ENCODE data around the gene RAB36. TPM values are rescaled to one million over a fixed set of nuclear protein-coding genes. Genes with fewer than 3 reads are reported as not detected.

RAB36 gene
- total RNA-seq, 2 donors from 2014 or later: 2.6 to 3.3 TPM

DNA sequence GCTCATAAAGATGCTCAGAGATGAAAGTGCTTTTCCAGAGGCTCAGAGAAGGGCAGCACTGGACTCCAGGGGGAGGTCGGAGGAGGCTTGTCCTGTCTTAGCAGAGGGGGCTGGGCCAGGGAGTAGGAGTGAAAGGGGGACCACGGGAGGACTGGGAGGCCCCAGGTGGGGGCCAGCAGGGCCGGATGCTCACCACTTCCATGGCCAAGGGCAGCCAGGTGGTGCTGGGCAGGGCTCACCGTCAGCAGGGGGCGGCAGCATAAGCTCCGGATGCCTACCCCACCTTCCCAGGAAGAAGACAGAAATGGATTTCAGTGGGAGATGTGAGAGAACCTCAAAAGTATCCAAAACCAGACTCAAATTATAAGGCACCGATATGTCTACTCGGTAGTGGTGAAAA lies 11.0 kb downstream of the RAB36 start:
- DNase-seq: peak; percentile 74
- TF ChIP-seq, protein P1, sequence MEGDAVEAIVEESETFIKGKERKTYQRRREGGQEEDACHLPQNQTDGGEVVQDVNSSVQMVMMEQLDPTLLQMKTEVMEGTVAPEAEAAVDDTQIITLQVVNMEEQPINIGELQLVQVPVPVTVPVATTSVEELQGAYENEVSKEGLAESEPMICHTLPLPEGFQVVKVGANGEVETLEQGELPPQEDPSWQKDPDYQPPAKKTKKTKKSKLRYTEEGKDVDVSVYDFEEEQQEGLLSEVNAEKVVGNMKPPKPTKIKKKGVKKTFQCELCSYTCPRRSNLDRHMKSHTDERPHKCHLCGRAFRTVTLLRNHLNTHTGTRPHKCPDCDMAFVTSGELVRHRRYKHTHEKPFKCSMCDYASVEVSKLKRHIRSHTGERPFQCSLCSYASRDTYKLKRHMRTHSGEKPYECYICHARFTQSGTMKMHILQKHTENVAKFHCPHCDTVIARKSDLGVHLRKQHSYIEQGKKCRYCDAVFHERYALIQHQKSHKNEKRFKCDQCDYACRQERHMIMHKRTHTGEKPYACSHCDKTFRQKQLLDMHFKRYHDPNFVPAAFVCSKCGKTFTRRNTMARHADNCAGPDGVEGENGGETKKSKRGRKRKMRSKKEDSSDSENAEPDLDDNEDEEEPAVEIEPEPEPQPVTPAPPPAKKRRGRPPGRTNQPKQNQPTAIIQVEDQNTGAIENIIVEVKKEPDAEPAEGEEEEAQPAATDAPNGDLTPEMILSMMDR (conservative IDR thresholded peaks at IDR 0.05): peak; percentile 61
- Mint-ChIP-seq H3K36me3 (ENCODE audit: low read depth) (no peaks in the 10 kb centered on the region), H3K27ac (no peak overlapping the region), H3K9me3 (no peaks in the 10 kb centered on the region), H3K4me1 (peaks cover 9% of the 10 kb centered on the region), H3K27me3 (ENCODE audit: insufficient read depth) (no peaks in the 10 kb centered on the region), H3K4me3 (no peak overlapping the region)
- Histone ChIP-seq H3K27me3 (ENCODE audit: control insufficient read depth, insufficient read depth, low read length, poor library complexity, severe bottlenecking) (no peaks in the 10 kb centered on the region), H3K9me3 (ENCODE audit: control insufficient read depth, low read length) (no peaks in the 10 kb centered on the region), H3K36me3 (ENCODE audit: control insufficient read depth, insufficient read depth, low read length) (no peaks in the 10 kb centered on the region), H3K4me1 (ENCODE audit: control insufficient read depth, insufficient read depth, low read length) (no peaks in the 10 kb centered on the region), H3K9ac (ENCODE audit: extremely low read depth, low read length, poor library complexity, severe bottlenecking) (no peak overlapping the region), H3K4me3 (ENCODE audit: low read length) (no peak overlapping the region), H3K27ac (ENCODE audit: low read depth, low read length) (no peak overlapping the region)
- 44 to 58% methylated on average over 3 to 8 of the region's 8 CpGs for WGBS, 2 experiments (ENCODE audit: insufficient coverage in 1 of 2, insufficient read length in 1 of 2)

DNA sequence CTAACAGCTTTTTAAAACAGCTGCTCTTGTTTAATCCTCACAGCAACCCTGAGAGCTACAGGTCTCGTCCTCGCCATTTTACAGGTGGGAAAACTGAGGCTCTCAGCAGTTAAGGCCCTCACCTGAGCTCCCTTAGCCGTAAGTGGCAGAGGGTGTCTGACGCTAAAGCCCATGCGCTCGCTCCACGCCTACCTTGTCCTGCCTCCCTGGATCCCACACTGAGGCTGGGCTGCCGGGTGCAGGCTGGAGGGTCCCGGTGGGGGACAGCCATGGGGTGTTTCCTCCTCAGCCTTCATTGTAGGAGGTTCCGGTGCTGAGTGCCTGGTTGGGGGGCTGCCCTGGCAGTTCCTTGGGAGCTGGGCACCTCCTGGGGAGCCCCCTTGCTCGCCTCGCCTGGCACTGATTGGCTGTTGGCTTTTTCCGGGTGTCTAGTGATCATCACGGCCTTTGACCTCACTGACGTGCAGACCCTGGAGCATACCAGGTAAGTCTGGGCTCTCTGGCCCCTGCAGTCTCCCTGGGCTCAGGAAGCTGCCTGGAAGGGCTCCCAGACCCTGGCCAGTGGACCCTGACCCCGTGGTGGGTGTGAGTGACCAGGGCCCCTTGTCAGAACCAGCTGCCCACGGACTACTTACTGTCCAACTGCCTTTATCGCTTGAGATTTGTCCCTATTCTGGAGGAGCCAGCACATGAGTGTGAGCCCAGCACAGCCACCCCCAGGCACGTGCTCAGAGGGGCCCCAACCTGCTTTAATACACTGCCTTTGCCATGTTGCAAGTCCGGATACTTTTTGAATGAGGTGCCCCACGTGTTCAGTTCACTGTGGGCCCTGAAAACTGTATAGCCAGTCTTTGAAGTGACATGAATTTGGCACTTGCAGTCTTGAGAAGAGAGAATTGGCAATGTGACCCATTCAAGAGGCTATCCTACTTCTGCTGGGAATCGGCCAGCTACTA lies 12.6 kb downstream of the RAB36 start:
- peak overlapping the region; percentile 61 for H3K27ac Mint-ChIP-seq
- no peak overlapping the region for H3K27ac ChIP-seq (ENCODE audit: low read depth, low read length)
- H3K4me3 Mint-ChIP-seq: no peak overlapping the region
- H3K9me3 ChIP-seq (ENCODE audit: control insufficient read depth, low read length): no peaks in the 10 kb centered on the region
- H3K27me3 ChIP-seq (ENCODE audit: control insufficient read depth, insufficient read depth, low read length, poor library complexity, severe bottlenecking): no peaks in the 10 kb centered on the region
- no peaks in the 10 kb centered on the region for H3K4me1 ChIP-seq (ENCODE audit: control insufficient read depth, insufficient read depth, low read length)
- no peaks in the 10 kb centered on the region for H3K9me3 Mint-ChIP-seq
- H3K36me3 Mint-ChIP-seq (ENCODE audit: low read depth): no peaks in the 10 kb centered on the region
- no peaks in the 10 kb centered on the region for H3K36me3 ChIP-seq (ENCODE audit: control insufficient read depth, insufficient read depth, low read length)
- H3K4me3 ChIP-seq (ENCODE audit: low read length): no peak overlapping the region
- no peak overlapping the region for H3K9ac ChIP-seq (ENCODE audit: extremely low read depth, low read length, poor library complexity, severe bottlenecking)
- H3K27me3 Mint-ChIP-seq (ENCODE audit: insufficient read depth): no peaks in the 10 kb centered on the region
- peaks cover 9% of the 10 kb centered on the region for H3K4me1 Mint-ChIP-seq
- 92 to 94% methylated on average over 20 to 22 of the region's 22 CpGs for WGBS, 2 experiments (ENCODE audit: insufficient coverage in 1 of 2, insufficient read length in 1 of 2)
- TF ChIP-seq, protein P1 (conservative IDR thresholded peaks at IDR 0.05): no peak
- no peak for DNase-seq

DNA sequence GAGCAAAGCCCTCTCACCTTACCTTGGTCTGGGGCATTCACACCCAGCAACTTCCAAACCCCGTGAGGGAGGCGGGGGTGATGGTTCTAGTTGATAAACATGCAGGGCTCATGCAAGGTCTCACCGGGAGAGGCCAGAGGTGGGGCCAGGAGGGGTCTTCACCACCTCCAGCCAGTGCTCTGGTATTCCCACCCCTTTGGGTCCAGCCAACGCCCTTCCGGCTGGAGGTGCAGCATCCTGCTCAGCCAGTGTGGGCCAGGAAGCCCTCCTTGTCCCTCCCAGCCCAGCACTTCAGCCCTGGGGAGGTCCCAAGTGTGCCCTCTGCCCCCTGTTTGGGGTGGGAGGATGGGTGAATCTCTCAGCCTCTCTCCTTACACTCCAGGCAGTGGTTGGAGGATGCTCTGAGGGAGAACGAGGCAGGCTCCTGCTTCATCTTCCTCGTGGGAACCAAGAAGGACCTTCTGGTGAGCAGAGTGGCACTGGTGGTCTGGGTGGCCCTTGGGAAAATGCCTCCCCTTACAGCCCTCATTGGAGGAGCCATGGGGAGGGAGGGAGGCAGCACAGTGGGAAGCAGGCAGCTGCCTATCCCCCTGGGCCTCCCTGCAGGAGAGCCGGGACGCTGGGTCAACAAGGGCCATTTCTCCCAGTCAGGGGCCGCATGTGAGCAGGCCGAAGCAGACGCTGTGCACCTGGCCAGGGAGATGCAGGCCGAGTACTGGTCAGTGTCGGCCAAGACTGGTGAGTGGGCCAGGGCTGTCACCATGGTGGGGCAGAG lies 13.4 kb downstream of the RAB36 start:
- H3K9ac ChIP-seq (ENCODE audit: extremely low read depth, low read length, poor library complexity, severe bottlenecking): no peak overlapping the region
- peak; percentile 74 for DNase-seq
- H3K4me1 Mint-ChIP-seq: peaks cover 9% of the 10 kb centered on the region
- no peak overlapping the region for H3K27ac ChIP-seq (ENCODE audit: low read depth, low read length)
- H3K9me3 Mint-ChIP-seq: no peaks in the 10 kb centered on the region
- H3K27me3 Mint-ChIP-seq (ENCODE audit: insufficient read depth): no peaks in the 10 kb centered on the region
- no peak overlapping the region for H3K27ac Mint-ChIP-seq
- H3K27me3 ChIP-seq (ENCODE audit: control insufficient read depth, insufficient read depth, low read length, poor library complexity, severe bottlenecking): no peaks in the 10 kb centered on the region
- no peaks in the 10 kb centered on the region for H3K36me3 ChIP-seq (ENCODE audit: control insufficient read depth, insufficient read depth, low read length)
- no peaks in the 10 kb centered on the region for H3K36me3 Mint-ChIP-seq (ENCODE audit: low read depth)
- H3K4me3 Mint-ChIP-seq: no peak overlapping the region
- H3K9me3 ChIP-seq (ENCODE audit: control insufficient read depth, low read length): no peaks in the 10 kb centered on the region
- H3K4me1 ChIP-seq (ENCODE audit: control insufficient read depth, insufficient read depth, low read length): no peaks in the 10 kb centered on the region
- 84% methylated on average over 14 of the region's 14 CpGs; no CpG with 5 or more reads in 1 of the 2 experiments for WGBS, 2 experiments (ENCODE audit: insufficient coverage in 1 of 2, insufficient read length in 1 of 2)
- no peak overlapping the region for H3K4me3 ChIP-seq (ENCODE audit: low read length)
- TF ChIP-seq, protein P1 (conservative IDR thresholded peaks at IDR 0.05): no peak
